NB4 (cell line): ENCODE data around the gene CD244.

Experiments
- DNase-seq: peaks from one replicate; pipeline ENCODE4 v3.0.0; 2010; ENCODE audit warnings: low read depth
- H3K4me3 ChIP-seq: one replicate; pipeline ENCODE4 v1.5.1; 2011; ENCODE audit warnings: mild to moderate bottlenecking, low read depth, low read length, moderate library complexity
- MYC ChIP-seq: IDR thresholded peaks from 2 replicates; pipeline ENCODE4 v1.6.1; 2011; ENCODE audit warnings: low read depth, low read length
- POLR2A ChIP-seq: IDR thresholded peaks from 2 replicates; pipeline ENCODE4 v1.6.1; 2011; ENCODE audit warnings: mild to moderate bottlenecking; ENCODE audit not compliant: insufficient read length; ENCODE audit errors: extremely low read depth
- TF ChIP-seq, protein P1 (sequence below): IDR thresholded peaks from 2 replicates; pipeline ENCODE4 v1.6.1; 2011; ENCODE audit warnings: low read depth, low read length
- TF ChIP-seq, protein P2 (sequence below): IDR thresholded peaks from one replicate; pipeline ENCODE4 v1.5.1; 2012; ENCODE audit warnings: low read depth, low read length

The CD244 gene

DNA sequence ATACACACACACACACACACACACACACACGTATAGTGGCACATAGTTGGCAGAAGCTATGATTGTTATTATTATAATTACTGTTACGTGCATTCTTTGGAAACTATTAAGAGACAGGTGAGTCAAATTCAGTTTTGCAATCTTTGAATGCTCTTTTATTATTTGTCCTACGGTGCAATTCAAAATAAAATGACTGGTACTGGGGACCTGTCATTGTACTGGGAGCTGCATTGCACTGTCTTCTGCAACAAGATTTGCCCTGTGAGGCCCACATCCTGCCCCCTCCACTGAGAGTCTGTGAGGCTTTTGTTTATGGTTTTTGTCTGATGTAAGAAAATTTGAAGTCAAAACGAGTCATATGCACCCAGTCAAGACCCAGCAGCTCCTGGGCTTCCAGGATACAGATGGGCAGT lies 64.8 kb downstream of the CD244 start:
- no peak for DNase-seq
- TF ChIP-seq MYC = no peak
- no peak for TF ChIP-seq POLR2A
- TF ChIP-seq, protein P1, sequence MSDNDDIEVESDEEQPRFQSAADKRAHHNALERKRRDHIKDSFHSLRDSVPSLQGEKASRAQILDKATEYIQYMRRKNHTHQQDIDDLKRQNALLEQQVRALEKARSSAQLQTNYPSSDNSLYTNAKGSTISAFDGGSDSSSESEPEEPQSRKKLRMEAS = no peak
- TF ChIP-seq, protein P2, sequence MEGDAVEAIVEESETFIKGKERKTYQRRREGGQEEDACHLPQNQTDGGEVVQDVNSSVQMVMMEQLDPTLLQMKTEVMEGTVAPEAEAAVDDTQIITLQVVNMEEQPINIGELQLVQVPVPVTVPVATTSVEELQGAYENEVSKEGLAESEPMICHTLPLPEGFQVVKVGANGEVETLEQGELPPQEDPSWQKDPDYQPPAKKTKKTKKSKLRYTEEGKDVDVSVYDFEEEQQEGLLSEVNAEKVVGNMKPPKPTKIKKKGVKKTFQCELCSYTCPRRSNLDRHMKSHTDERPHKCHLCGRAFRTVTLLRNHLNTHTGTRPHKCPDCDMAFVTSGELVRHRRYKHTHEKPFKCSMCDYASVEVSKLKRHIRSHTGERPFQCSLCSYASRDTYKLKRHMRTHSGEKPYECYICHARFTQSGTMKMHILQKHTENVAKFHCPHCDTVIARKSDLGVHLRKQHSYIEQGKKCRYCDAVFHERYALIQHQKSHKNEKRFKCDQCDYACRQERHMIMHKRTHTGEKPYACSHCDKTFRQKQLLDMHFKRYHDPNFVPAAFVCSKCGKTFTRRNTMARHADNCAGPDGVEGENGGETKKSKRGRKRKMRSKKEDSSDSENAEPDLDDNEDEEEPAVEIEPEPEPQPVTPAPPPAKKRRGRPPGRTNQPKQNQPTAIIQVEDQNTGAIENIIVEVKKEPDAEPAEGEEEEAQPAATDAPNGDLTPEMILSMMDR = no peak
- H3K4me3 ChIP-seq = no peak overlapping the region

DNA sequence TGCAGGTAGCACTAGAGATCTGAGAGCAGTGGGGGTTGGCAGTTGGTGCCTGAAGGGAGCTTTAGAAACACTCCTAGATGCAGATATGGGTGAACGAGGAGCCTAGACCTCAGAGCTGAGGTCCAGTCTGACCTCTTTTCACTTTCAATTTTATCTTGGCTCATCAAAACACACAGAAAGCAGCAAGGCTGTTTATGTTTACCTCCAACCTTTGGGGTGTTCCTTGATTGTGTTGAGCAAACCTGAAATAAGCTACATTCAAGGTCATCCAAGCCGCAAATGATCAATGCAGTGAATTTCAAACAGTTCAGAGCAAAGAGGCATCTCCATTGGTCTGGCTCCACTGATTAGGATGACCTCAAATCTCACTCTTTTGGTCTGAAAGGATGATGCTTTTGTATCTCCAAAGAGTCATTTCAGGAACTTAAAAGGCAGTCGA lies 65.4 kb downstream of the CD244 start:
- no peak for DNase-seq
- TF ChIP-seq, protein P2 = no peak
- TF ChIP-seq POLR2A (no peak), MYC (no peak)
- TF ChIP-seq, protein P1 = no peak
- H3K4me3 ChIP-seq = no peak overlapping the region

DNA sequence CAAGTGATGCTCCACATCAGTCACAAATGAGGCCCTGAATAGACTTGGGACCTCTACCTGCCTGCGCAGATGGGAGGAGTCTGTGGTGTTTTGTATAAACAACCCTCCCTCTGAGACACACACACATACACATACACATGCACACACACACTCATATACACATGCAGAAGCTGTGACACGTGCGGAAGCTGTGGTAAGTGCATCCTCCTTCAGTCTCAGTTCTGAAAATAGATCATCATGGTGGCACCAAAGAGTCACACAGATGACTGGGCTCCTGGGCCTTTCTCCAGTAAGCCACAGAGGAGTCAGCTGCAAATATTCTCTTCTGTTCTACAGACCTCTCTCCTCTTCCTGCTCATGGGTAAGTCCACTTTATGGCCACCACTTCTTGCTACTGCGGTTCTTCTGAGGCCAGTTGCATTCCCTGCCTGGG lies 66.7 kb downstream of the CD244 start, which contains the start of gene LY9:
LY9 (plus strand) TSS at position 224 of the 433 bp plus-strand sequence; CDS start at position 238, 14 bp downstream.
- TF ChIP-seq, protein P1 = no peak
- TF ChIP-seq POLR2A (no peak), MYC (no peak)
- TF ChIP-seq, protein P2 = no peak
- no peak for DNase-seq
- H3K4me3 ChIP-seq = no peak within 1 kb of the TSS

DNA sequence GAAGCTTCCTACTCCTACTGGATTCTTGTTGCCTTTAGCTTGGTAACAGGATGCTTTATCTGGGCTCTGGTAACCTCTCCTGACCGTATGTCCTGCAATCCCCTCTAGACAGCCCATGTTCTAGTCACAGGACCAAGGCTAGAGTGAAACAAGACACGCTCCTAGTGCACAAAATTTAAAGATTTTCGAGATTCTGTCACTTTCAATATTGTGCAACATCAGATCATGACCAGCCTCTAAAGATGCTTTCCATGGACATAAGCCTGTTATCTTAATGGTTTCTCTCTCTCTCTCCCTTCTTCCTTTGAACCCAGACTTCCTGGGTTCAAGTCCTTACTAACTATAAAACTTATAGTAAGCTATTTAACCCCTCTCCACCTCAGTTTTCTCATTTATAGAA lies 68.3 kb downstream of the CD244 start:
- DNase-seq = no peak
- no peak overlapping the region for H3K4me3 ChIP-seq
- TF ChIP-seq, protein P1 = no peak
- TF ChIP-seq, protein P2 = no peak
- TF ChIP-seq POLR2A = no peak
- TF ChIP-seq MYC = no peak

DNA sequence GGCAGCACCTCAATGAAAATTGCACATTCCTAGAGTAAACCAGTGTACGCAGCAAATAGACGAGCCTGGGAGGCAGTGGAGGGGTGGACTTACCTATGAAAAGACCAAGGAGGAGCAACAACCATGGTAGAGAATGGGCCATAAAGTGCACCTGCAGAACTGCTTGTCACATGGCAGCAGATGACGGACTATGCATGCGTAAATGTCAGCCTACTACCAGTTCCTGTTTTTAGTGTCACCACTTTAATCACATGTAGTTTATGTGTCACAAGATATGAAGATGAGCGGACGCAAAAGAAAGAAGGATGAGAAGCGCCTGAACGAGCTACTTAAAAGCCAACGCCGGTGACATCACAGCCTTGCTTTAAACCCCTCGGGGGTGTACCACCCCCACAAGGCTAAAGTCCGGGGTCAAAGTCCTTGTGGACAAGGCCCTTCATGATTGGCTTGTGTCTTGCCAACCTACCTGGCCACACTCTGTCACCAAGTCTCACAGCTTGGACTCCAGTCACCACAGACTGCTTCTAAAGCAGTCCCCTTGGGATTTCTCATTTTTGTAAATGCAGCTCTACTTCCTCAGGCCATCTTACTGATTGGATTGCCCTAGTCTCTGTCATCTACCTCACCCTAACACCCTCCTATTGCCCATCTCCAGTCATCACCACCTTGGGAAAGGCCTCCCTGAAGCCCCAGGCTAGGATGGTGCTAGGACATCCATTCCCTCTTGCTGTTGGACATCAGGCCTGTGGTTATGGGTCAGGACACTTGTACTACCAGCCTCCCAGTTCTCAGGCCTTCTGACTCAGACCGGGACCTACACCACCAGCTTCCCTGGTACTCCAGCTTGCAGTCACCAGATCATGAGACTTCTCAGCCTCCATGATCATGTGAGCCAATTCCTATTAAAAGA lies 72.7 kb downstream of the CD244 start:
- H3K4me3 ChIP-seq = no peak overlapping the region
- peak; percentile 35 for DNase-seq
- TF ChIP-seq, protein P1 = peak; percentile 68
- TF ChIP-seq POLR2A (no peak), MYC (0 out of 2 replicates have a peak, but pooled peaks have one; percentile 32)
- TF ChIP-seq, protein P2 = no peak
